Lower leg skin (tissue), 4 donors: Measurements from ENCODE around the gene RNF157. TPM values are rescaled to one million over a fixed set of nuclear protein-coding genes. Genes with fewer than 3 reads are reported as not detected.
A peak's percentile ranks its signal among the peaks of the same experiment; 100 is the strongest.

Experiments
- DNase-seq, 2 donors: peaks; one replicate each; pipeline ENCODE4 v3.0.0-alpha.2; 2019; ENCODE audit warnings: low spot score in 2 of 2
- H3K4me3 ChIP-seq: fragments of 200-600 bp; sonication (generic); 2 replicates; pipeline ENCODE4 v1.5.1; 2017; ENCODE audit warnings: mild to moderate bottlenecking, low read depth; ENCODE audit not compliant: poor library complexity, severe bottlenecking
- CTCF ChIP-seq, 3 donors: fragments of 450-650 bp; IDR thresholded peaks; one replicate each; pipeline ENCODE4 v1.5.1; 2016; ENCODE audit warnings: antibody characterized with exemption in 3 of 3, mild to moderate bottlenecking in 3 of 3, moderate library complexity in 2 of 3
- POLR2A ChIP-seq, 2 donors: fragments of 450-650 bp; IDR thresholded peaks; one replicate each; pipeline ENCODE4 v1.6.1; 2016 to 2017; ENCODE audit warnings: antibody characterized with exemption in 2 of 2, mild to moderate bottlenecking in 1 of 2, moderate library complexity in 1 of 2
- WGBS, 2 donors: methylation state at CpG; one replicate each; pipeline ENCODE4 v1.1.5; 2018; 5-methylcytosine and 5-hydroxymethylcytosine counted together
- intact Hi-C: fragments of 100-400 bp; cut with DNase I; formaldehyde crosslinking; loops from one replicate; pipeline ENCODE4 v1.15.0; 2023; ENCODE audit warnings: low total_unique reads
- total RNA-seq, 4 donors: library from RNA; depleted of rRNA; stranded (reverse); fragments of >200 nt; gene quantifications; one replicate each; pipeline ENCODE4 v1.1.0, GENCODE V29; 2016

Gene RNF157
- total RNA-seq, 4 donors from 2014 or later: 0.83 to 2.4 (median 1.4) TPM

GRCh38 chr17:76204277-76204676 lies 36.0 kb downstream of the RNF157 start:
- intact Hi-C loops: no loop called here
- TF ChIP-seq CTCF (IDR thresholded peaks at IDR 0.05) (no peak), POLR2A (IDR thresholded peaks at IDR 0.05) (no peak)
- WGBS, 2 donors: 68 to 71% methylated on average over 3 of the region's 3 CpGs

GRCh38 chr17:76200354-76200753 lies 39.9 kb downstream of the RNF157 start:
- 82 to 86% methylated on average over 4 of the region's 4 CpGs for WGBS, 2 donors
- DNase-seq: no peak
- intact Hi-C loops: no loop called here
- TF ChIP-seq POLR2A (IDR thresholded peaks at IDR 0.05) (no peak), CTCF (IDR thresholded peaks at IDR 0.05) (no peak)
- H3K4me3 ChIP-seq: no peak overlapping the region

More at GRCh38 chr17:76204277-76204676, 36.0 kb downstream of the RNF157 start:
- no peak overlapping the region for H3K4me3 ChIP-seq
- no peak for DNase-seq

GRCh38 chr17:76199469-76199868 lies 40.8 kb downstream of the RNF157 start:
- no peak for DNase-seq
- 78 to 79% methylated on average over 4 of the region's 4 CpGs for WGBS, 2 donors
- intact Hi-C loops: no loop called here

GRCh38 chr17:76198702-76199101 lies 41.6 kb downstream of the RNF157 start:
- 91 to 92% methylated on average over 5 of the region's 5 CpGs for WGBS, 2 donors
- TF ChIP-seq CTCF (IDR thresholded peaks at IDR 0.05) (no peak), POLR2A (IDR thresholded peaks at IDR 0.05) (no peak)
- intact Hi-C loops: no loop called here
- no peak for DNase-seq
- no peak overlapping the region for H3K4me3 ChIP-seq

More at GRCh38 chr17:76199469-76199868, 40.8 kb downstream of the RNF157 start:
- H3K4me3 ChIP-seq: no peak overlapping the region
- TF ChIP-seq POLR2A (IDR thresholded peaks at IDR 0.05): no peak
- no peak for TF ChIP-seq CTCF (IDR thresholded peaks at IDR 0.05)

- intact Hi-C loops: no loop called here
- 75 to 79% methylated on average over 2 of the region's 2 CpGs for WGBS, 2 donors
- no peak for DNase-seq
- TF ChIP-seq CTCF (IDR thresholded peaks at IDR 0.05) (no peak), POLR2A (IDR thresholded peaks at IDR 0.05) (no peak)
- no peak overlapping the region for H3K4me3 ChIP-seq
These were observed 42.4 kb downstream of the RNF157 start for GRCh38 chr17:76197911-76198310.

- intact Hi-C loops: no loop called here
- TF ChIP-seq POLR2A (IDR thresholded peaks at IDR 0.05) (no peak), CTCF (IDR thresholded peaks at IDR 0.05) (no peak)
- DNase-seq: peak; percentile 74 to 88
- WGBS, 2 donors: 37 to 41% methylated on average over 3 of the region's 3 CpGs
- H3K4me3 ChIP-seq: no peak overlapping the region
These were observed 43.6 kb downstream of the RNF157 start for GRCh38 chr17:76196675-76197074.
